Endothelial cell of hepatic sinusoid (primary cell): ENCODE measurements around the gene RPS6KB2.

Experiments
- in situ Hi-C: cut with HindIII; loops from 2 replicates; pipeline ENCODE4 v1.10.0; 2017; ENCODE audit warnings: low sequenced_read_pairs

Gene RPS6KB2

DNA sequence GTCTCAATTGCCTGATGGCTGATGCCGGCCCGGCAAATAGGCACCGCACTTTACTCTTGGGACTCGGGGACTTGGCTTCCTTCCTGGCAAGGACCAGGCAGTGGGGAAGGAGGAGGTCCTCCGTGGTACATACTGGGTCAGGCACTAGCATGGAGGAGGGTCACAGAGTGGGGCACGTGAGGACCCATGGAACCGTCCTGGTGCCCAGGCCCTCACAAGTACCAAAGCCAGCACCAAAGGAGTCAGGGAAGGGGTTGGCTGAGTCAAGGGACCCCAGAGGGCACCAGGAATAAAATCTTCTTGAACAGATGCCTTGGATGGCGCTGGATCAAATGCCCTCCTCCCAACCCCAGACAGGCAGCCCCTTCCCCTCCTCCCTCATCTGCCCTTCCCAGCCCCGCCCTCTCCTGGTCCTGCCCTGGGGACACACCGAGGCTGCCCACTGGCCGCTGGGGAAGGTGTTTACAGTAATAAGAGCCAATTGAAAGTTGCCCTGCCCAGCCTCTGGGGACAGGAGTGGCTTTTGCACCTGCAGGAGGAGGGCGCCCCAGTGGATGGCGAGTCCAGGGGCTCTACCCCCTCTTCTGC, 18.4 kb upstream of the RPS6KB2 start:
- in situ Hi-C loops = no loop called here

DNA sequence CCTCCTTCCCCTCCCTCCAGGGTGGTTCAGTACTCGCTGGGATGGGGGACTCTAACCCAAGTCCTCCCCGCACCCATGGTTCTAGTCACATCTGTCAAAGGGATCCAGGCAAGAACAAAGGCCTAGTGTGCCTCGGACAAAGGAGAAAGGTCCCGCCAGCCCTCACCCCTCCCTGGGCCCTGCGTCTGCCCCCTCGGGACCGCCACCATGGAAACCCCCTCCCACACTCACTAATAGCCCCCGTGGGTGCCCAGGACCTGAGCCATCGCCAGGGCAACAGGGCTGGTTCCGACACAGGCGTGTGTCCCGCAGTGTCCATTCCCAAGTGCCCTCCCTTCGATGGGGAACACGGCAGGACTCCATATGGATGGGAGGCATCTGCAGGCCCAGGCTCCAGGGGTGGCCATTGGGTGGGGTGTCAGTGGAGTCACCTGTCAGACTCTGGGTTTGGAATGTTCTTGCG, 17.9 kb upstream of the RPS6KB2 start:
- in situ Hi-C loops = no loop called here

DNA sequence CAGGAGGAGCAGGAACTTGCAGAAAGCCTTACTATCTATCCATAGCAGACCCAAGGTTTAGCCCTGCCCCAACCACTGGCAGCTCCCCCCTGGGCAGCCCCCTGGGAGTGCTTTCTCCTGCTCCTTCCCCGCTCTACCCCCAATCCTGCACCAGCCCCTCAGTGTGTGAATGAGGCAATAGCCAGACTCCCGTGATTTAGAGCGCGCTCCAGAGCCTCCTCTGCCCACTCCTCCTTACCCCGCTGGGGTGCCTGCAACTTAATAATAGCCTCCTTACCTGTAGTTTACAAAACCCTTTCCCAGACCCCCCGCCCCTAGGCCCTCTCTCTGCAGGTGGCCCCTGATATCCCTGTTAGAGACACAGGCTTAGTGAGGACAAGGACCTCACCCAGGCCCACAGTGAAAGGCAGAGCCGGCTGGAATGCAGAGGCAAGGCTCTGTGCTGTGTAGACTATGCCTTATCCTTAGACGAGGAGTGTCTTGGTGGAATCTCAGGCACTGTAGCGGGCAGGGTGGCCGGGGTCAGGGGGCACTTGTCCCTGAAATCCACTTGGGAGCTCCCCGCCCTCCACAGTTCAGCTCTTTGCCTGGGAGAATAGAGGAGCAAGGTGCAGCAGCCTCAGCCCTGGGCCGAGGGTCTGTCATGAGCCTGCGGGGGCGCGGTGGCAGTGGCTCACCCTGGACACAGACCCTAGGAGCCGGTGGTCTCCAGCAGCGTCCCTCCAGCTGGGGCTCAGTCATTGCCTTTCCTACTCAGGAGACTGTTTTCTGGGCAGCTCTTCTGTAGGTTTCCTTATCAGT, 17.1 kb upstream of the RPS6KB2 start:
- in situ Hi-C loops = no loop called here

DNA sequence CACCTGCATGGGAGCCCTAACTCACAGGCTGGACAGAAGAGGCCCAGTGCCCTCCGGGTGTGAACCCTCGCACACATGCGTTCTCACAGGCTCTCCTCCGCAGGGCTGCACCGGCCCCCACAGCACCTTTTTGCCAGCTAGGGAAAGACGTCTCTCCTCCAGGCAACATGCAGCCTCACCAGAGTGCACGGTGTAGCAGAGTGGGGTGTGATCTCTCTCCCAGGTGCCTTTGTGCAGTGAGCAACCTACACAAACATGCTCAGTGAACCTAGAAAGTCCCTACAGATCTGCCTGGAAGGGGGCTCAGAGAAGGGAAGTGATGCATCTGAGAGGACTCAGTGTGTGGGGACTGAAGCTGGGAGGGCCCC, 16.5 kb upstream of the RPS6KB2 start:
- in situ Hi-C loops = no loop called here

DNA sequence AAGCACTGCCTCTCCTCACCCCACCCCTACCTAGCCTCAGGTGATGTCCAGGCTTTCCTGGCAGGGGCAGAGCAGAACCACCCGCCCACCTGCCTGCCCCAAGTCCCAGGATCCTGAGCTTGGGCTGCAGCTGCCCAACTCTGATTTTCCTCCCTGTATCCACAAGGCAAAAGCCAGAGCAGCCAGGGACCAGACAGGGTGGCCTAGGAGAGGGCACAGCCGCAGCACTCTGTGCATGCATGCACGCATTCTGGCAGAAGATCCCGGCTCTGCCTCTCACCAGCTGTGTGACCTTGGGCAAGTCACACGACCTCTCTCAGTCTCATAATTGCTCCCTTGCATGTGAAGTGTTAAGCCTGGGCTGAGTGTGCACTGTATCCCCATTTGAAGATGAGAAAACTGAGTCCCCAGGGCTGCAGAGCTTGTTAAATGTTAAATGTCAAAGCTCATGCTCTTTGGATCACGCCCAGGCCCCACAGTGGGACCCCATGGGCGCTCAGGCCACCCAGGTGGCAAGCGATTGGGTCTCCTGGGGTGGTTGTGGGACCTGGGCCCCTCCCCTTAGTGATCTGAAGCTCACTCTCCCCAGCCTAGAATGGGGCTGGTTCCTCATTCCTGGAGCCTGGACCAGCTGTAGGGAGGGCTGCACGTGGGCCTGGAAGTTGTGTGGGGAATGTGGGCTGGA, 15.7 kb upstream of the RPS6KB2 start:
- in situ Hi-C loops = no loop called here

DNA sequence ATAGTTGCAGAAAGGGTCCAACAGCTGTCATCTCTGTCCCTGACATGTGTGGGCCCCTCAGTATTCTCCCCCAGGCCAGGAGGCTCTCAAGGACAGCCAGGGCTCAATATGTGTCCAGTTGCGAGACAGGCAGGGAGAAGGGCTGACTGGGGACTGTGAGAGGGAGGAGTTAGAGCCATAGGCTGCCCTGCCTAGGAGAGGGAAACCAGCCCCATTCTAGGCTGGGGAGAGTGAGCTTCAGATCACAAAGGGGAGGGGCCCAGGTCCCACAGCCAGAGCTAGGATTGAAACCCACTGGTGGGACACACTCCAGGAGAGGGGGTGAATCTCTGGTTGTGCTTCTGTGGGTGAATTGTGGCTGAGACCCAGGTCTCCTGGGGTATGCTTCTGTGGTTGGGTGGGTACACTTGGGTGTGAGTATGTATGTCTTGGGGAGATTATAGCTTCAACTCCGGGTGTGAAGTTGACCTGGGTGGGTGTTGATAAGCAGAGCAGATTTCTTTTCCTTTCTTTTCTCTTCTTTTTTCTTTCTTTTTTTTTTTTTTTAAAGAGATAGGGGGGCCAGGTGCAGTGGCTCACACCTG, 14.9 kb upstream of the RPS6KB2 start:
- in situ Hi-C loops = no loop called here

DNA sequence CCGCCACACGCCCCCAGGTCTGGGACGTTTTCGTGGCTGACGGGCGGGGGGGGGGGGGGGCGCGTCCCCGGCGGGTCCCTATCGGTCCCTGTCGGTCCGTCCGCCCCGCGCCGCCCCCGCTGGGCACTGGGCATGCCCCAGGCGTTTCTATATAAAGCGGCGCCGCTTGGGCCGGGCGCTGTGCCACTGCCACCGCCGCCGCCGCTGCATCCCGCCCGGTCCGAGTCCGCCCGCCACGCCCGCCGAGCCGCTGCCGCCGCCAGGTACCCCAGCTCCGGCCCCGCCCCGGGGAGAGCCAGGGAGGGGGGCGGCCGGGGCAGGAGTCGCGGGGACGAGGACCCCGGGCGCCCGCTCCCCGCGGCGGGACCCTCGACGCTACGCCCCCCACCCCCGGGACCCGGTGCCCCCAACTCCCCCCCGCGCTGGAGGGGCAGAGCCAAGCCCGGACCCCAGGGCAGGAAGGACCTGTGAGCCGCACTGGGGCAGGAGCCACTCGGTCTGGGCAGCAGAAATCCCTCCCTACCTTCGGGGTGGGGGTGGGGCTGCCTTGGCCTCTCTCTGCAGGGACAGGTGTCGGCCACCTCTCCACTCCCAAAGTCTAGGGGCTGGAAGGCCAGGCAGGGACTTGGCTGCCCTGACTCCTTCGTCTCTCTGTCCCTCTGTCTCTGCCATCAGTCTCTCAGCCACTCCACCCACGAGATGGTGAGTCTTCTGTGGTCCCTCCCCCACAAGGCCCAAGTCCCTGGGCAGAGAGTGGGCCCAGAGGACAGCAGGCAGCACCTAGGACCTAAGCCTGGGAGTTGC, 12.6 kb upstream of the RPS6KB2 start, which contains the start of gene CARNS1:
CARNS1 (plus strand) TSS at position 178 of the 804 bp plus-strand sequence; CDS start at position 700, 522 bp downstream.
- in situ Hi-C loops = no loop called here

DNA sequence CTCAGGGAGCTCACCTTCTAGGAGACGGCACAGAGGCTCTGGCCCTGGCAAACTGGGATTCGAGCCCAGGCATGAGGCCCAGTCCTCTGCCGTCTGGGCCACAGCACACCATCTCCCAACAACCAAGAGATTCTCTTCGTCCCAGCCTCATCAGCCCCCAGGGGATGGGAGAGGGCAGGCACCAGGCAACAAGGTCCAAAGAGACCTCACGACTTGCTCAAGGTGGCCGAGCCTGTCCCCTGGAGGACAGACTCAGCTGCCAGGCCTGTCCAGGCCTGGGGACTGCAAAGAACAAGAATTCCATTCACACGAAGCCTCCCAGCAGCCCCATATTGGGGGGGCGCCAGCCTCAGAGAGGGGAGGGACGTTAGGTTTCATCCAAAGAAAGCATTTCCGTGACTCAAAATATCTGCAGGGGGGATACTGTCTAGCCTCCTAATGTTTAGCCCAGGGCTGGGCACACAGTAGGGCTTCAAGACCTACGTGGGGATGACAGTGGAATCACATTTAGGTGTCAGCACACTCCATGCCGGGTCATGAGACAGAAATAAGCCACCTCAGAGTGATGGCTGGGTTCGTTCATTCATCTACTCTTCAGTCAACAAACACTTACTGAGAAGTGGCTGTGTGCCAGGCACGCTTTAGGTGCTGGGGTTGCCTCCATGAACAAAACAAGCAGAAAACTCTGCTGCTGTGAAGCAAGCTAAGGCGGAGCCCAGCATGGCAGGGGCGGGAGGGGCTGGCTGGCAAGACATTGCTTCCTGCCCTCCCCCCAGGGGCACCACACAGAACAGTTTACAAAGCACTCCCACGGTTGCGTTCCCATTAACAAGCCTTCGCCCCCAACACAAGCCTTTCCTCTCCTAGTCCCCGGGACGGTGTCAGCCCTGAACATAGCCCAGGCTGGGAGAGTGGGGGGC, 11.6 kb upstream of the RPS6KB2 start:
- in situ Hi-C loops = no loop called here

DNA sequence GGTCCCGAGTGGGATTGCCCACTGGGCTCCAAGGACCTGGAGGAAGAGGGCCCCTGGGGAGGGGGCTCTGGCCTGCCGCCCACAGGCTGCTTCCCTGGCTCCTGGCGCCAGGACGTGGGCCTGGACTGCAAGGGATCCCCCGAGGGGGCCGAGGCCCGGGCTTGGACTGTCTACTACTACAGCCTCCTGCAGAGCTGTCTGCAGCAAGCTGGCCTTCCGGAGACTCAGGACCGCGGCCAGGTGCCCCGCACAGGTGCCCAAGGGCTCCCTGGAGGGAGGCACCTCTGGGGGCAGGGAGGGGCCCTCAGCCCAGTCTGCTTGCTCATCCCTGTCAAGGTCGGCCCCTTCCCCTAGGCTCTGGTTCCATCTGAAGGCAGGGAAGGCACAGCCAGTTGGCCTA, 10.9 kb upstream of the RPS6KB2 start:
- in situ Hi-C loops = no loop called here

DNA sequence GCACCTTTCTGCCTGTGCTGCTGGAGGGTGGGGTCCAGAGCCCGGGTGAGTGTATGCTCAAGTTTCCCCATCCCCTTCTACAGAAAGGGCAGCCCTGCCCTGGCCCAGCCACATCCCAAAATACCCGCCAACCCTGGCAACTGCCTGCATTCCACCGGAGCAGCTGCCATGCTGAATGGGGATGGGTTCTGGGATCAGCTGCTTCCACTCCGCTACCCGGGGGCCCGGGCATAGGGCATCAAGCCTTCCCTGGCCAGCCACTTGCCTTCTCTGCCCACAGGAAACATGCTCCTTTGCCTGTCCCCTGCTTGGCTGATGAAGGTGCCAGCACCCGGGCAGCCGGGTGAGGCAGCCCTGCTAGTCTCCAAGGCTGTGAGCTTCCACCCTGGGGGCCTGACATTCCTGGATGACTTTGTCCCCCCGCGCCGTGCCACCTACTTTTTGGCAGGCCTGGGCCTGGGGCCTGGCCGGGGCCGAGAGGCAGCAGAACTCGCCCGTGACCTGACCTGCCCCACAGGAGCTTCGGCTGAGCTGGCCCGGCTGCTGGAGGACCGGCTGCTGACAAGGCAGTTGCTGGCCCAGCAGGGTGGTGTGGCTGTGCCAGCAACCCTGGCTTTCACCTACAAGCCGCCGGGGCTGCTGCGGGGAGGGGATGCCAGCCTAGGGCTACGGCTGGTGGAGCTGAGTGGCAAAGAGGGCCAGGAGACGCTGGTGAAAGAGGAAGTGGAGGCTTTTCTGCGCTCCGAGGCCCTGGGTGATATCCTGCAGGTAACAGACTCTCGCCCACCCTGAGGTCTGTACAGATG, 9.6 kb upstream of the RPS6KB2 start:
- in situ Hi-C loops = no loop called here

DNA sequence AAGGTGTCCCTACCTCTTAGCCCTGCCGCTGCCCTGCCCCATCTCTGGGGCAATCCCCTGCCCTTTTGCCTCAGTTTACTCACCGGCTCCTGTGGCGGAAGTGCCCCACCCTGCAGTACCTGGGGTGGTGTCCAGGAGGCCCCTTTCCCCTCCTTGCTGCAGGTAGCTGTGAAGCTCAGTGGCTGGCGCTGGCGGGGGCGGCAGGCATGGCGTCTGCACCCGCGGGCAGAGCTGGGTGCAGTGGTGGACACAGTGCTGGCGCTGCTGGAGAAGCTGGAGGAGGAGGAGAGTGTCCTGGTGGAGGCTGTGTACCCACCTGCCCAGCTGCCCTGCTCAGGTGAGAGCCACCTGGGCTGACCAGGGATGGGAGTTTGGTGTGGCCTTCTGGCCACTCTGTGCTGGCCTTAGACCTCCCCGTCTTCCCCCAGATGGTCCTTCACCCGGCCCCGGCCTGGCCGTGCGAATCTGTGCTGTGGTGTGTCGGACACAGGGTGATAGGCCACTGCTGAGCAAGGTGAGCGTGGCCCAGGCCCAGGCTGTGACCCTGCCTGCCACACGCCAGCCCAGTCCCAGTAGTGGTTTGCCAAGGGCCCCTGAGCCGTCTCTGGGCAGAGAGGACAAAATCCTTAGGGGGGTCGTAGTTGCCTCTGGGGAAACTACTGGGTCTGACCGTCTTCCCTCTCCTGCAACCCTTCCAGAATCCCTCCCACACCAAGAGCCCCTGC, 8.8 kb upstream of the RPS6KB2 start:
- in situ Hi-C loops = no loop called here

DNA sequence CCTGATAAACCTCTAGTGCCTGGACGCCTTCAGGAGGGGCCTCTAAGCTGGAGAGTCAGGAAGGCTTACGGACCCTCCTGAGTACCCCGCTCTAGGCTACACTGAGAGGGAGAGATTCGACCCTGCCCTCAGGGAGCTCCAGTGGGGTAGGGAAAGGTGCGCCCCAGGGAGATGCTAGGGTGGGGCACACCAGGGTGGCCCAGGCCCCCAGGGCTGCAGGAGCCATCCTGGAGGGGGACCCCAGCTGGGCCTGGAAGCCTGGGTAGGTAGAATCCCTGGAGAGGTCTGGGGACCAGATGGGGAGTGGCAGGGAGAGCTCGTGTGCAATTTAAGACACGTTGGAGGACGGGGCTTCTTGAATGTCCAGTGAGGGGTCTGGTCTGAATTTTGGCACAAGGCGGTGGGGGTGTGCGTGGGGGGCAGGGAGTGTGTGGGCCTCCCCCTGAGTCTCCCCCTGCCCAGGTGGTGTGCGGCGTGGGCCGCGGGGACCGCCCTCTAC, 8.1 kb upstream of the RPS6KB2 start:
- in situ Hi-C loops = no loop called here

DNA sequence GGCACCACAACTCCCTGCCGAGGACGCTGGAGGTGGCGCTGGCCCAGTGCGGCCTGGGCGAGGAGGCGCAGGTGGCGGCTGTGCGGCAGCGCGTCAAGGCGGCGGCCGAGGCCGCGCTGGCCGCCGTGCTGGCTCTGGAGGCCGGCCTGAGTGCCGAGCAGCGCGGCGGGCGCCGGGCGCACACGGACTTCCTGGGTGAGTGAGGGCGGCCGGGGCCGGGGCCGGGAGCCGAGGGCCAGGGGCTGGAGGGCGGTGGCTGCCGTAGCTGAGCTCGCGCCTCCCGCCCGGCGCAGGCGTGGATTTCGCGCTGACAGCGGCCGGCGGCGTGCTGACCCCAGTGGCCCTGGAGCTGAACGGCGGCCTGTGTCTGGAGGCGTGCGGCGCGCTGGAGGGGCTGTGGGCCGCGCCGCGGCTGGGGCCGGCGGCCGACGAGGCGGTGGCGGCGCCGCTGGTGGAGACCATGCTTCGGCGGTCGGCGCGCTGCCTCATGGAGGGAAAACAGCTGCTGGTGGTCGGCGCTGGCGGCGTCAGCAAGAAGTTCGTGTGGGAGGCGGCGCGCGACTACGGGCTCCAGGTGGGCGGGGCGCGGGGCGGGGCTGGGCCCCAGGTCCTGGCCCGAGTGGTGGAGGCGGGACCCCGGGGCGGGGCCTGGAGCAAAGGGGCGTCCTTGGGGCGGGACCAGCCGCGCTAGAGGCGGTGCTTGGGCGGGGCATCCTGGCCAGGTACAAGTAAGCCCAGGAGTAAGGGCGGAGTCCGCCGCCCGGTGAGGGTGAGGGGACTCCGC, 7.5 kb upstream of the RPS6KB2 start:
- in situ Hi-C loops = no loop called here

DNA sequence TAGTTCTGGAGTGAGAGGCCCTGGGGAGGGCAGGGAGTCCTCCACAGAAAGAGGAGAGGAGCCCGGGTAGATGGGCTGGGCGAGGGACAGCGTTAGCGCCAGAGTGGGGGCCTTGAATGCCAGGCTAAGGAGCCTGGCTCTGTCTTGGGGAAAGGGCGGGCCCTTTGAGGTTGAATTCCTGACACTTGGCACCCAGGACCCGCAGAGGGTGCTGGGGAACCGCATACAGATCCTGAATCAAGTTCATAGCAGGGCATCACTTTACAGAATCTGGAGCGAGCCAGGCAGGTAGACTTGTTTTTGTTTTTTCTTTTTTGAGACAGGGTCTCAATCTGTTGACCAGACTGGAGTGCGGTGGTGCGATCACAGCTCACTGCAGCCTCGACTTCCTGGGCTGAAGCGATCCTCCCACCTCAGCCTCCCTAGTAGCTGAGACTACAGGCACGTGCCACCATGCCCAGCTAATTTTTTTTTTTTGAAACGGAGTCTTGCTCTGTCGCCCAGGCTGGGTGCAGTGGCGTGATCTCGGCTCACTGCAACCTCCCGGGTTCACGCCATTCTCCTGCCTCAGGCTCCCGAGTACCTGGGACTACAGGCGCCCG, 6.8 kb upstream of the RPS6KB2 start:
- in situ Hi-C loops = no loop called here

DNA sequence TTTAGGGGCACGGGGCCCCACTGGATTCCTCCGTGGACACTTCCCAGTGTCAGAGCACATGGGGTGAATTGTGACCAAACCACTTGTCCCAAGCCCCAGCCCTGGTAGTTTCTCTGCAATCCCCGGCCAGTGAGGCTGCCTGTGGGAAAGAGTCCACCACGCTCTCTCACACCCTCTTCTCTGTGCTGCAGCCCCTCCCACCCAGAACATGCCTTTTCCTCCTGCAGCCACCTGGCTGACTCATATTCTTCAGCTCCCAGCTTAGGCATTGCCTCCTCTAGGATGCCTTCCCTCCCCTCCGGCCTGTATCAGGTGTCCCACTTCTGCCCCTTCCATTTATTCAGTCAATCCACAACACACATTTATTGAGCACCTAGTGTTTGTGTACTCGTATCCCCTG, 5.4 kb upstream of the RPS6KB2 start:
- in situ Hi-C loops = no loop called here

DNA sequence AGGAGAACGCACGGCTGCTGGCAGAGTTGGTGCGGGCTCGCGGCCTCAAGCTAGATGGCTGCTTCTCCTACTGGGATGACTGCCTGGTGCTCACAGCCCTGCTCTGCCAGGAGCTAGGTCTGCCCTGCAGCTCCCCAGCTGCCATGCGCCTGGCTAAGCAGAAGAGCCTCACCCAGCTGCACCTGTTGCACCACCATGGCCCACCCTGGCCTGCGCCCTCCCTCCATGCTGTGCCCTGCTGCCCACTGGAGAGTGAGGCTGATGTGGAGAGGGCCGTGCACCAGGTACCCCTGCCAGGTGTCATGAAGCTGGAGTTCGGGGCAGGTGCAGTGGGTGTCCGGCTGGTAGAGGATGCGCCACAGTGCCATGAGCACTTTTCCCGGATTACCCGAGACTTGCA, 4.8 kb upstream of the RPS6KB2 start:
- in situ Hi-C loops = no loop called here
